A673 (cell line): ENCODE data around the gene EXOG.

ENCODE experiments used
- EZH2 ChIP-seq: fragments of 200-600 bp; sonication (generic); IDR thresholded peaks from 2 replicates; pipeline ENCODE4 v1.6.1; 2017; ENCODE audit warnings: borderline replicate concordance, low read depth, mild to moderate bottlenecking, mixed read lengths, antibody characterized with exemption, low read length; ENCODE audit not compliant: poor library complexity, severe bottlenecking
- TF ChIP-seq, protein P1 (sequence below): fragments of 300-800, 200-600 bp; sonication (generic); conservative IDR thresholded peaks from 2 replicates; pipeline ENCODE4 v1.5.1; 2017; ENCODE audit warnings: low read depth, mild to moderate bottlenecking, antibody characterized with exemption, low read length, moderate library complexity, mixed read lengths

DNA sequence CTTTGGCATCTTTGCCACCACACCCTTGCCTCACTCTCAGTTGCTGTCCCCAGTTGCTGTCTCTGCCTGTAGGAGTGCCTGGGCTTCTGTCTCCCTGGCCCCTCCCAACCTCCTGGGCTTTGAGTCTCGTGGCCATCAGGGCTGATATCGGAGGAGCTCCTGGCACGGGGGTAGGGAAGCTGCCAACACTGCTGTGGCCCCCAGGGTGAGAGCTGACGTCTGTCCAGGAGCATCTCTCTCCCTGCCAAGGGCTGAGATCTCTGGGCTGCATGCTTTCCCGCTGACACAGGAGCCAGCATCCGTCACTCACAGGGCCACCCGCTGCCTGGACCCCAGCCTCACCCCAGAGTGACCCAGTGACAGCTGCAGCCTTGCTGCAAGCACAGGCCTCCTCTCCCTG, 47.4 kb downstream of the EXOG start:
- TF ChIP-seq, protein P1, sequence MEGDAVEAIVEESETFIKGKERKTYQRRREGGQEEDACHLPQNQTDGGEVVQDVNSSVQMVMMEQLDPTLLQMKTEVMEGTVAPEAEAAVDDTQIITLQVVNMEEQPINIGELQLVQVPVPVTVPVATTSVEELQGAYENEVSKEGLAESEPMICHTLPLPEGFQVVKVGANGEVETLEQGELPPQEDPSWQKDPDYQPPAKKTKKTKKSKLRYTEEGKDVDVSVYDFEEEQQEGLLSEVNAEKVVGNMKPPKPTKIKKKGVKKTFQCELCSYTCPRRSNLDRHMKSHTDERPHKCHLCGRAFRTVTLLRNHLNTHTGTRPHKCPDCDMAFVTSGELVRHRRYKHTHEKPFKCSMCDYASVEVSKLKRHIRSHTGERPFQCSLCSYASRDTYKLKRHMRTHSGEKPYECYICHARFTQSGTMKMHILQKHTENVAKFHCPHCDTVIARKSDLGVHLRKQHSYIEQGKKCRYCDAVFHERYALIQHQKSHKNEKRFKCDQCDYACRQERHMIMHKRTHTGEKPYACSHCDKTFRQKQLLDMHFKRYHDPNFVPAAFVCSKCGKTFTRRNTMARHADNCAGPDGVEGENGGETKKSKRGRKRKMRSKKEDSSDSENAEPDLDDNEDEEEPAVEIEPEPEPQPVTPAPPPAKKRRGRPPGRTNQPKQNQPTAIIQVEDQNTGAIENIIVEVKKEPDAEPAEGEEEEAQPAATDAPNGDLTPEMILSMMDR: no peak
- TF ChIP-seq EZH2: no peak
